Pulmonary artery endothelial cell (primary cell): ENCODE data around the gene XRCC4. TPM values are rescaled to one million over a fixed set of nuclear protein-coding genes. Genes with fewer than 3 reads are reported as not detected.
"Not testable (repeated sequence)": the region's sequence is repeated elsewhere in the genome, so short reads cannot be mapped to it uniquely, and the experiment has no call there.

Source experiments
- DNase-seq: peaks from one replicate; pipeline ENCODE4 v3.0.0-alpha.2; 2011; ENCODE audit warnings: low read depth, low spot score
- total RNA-seq: library from RNA; depleted of rRNA; stranded (reverse); fragments of >200 nt; gene quantifications from 2 replicates; pipeline ENCODE4 v1.2.3, GENCODE V29; 2014

The XRCC4 gene
- total RNA-seq = 8.8 and 11.4 TPM in 2 replicates

- peak; percentile 95 for DNase-seq
These were observed at the start of gene XRCC4, which contains the start of gene TMEM167A for GRCh38 chr5:83076742-83077661. TSS of gene XRCC4 (plus strand) at chr5:83077547. CDS start at chr5:83104920, 27,373 bp downstream. TSS of gene TMEM167A (minus strand) at chr5:83077394. CDS start at chr5:83077323, 71 bp downstream.

DNA sequence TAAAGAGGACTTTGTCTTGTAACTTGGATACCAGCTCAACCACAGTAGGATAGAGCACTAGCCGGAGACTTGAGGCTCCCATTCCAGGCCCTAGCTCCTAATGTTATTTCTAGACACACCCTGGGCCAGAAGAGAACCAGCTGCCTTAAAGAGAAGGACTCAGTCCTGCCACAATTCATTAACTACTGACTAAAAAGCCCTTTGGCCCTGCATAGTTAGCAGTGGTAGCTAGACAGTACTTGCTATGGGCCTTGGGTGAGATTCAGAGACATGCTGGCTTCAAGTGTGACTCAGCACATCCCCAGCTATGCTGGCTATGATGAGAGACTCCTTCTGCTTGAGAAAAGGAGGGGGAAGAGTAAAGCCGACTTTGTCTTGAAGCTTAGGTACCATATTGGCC lies 47.4 kb upstream of the XRCC4 start:
- DNase-seq = no peak

DNA sequence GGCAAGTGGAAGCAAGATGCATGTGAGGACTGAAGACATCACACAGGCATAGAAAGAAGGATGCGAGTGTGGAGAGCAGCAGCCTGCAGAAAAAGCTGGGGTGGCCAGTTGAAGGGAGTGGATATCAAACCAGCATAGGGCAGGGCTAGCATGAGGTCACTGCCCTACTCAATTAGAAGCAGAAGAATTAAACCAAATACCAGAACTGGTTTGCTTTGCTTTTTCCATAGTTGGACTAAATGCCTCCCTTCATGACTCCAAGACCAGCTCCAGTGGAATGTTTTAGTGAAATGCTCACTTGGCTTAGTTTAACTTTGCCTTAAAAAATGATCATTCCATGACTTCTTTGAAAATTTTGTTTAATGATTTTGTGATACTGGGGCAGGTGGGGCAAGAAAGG lies 46.0 kb upstream of the XRCC4 start:
- no peak for DNase-seq

- DNase-seq = no peak
These were observed 43.3 kb upstream of the XRCC4 start for GRCh38 chr5:83034036-83034435.

GRCh38 chr5:83034528-83035207 lies 42.7 kb upstream of the XRCC4 start:
- no peak for DNase-seq

DNA sequence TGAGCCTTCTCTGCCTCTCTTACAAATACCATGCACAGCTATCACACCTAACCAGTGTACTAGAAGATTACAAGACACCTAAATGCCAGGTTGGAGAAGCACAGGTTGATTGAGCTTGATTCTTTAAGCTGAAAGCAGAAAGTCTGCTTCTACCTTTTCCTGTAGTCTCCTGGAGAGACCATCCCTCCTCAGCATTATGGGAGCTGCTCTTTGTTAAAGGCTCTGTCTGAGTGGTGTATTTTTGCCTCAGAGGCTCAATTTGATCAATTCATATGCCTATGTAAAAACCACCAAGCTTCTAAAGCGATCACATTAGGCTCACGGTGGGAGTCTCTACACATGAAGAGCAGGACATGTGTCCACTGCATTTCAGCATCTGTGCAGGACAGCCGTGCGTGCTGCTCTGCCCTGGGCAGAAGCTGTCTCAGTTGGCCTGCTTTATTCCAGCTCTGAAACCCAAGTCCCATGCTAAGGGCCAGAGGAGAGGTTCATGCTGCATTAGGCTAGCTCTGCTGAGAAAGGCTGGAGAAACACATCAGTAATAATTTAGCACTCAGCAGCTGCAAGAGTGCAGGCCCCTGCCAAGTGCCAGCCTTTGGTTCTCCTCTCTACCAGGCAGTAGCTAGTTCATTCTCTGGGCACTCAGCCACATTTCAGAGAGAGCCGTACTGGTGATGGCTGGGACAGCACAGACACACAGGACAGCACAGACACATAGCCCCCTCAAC lies 41.8 kb upstream of the XRCC4 start:
- DNase-seq = no peak

GRCh38 chr5:83036991-83037575 lies 40.3 kb upstream of the XRCC4 start:
- no peak for DNase-seq

DNA sequence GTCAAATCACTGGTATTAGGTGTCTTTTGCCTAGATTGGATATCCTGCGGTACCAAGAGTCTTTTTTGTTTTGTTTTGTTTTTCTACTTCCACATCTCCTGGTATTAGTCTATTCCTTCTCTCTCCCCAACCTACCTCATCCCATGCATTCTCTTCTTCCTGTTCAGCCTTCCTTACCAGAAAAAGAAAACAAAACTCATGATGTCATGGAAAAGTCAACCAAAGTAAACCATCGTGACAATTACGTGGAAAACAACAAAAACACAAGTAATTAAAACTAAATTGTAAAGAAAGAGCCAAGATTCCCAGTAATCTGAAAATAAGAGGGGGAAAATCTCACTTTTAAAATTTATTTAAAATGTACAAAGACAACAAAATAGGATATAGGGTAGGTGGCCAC lies 38.4 kb upstream of the XRCC4 start:
- DNase-seq = no peak

- DNase-seq = no peak
These were observed 34.8 kb upstream of the XRCC4 start for GRCh38 chr5:83042507-83042906.

DNA sequence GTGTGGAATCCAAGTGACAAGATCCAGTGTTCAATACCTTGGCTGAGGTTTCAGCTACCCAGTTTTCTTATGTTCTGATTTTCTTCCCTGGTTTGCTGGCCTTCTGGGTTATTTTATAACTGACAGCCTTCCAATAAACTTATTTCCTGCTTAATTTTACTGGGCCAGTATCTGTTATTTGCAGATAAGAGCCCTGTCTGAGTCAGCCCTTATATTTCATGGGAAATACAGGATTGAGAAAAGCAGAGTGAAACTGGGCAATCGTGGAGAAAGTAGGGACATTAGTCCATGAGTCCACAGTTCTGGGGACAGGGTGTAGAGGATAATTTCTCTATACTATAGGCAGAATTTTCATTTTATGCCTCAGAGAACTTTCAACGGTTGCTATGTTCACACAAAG lies 32.4 kb upstream of the XRCC4 start:
- no peak for DNase-seq

GRCh38 chr5:83048277-83048676 lies 29.1 kb upstream of the XRCC4 start:
- DNase-seq = no peak

GRCh38 chr5:83048811-83049210 lies 28.5 kb upstream of the XRCC4 start:
- DNase-seq = no peak

GRCh38 chr5:83049370-83049885 lies 27.9 kb upstream of the XRCC4 start:
- DNase-seq = no peak

- DNase-seq = no peak
These were observed 26.5 kb upstream of the XRCC4 start for GRCh38 chr5:83050723-83051340.

DNA sequence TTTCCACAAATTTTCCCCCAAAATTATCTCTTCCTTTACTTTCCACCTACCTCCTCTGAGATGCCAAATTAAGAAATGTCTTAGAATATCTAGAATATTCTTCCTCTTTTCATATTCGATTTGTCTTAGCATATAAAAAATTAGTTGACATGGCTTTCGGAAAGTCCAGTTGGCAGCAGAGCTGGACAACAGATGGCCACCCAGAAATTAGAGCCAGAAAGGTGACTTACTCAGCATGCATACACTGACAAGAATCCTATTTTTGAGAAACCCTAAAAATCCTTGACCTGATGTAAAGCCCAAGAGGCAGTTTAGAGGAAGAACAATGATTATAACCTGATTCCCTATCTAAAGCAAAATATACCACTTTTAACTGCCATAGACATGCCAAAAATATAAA lies 22.2 kb upstream of the XRCC4 start:
- no peak for DNase-seq

GRCh38 chr5:83058726-83059125 lies 18.6 kb upstream of the XRCC4 start:
- DNase-seq = no peak

DNA sequence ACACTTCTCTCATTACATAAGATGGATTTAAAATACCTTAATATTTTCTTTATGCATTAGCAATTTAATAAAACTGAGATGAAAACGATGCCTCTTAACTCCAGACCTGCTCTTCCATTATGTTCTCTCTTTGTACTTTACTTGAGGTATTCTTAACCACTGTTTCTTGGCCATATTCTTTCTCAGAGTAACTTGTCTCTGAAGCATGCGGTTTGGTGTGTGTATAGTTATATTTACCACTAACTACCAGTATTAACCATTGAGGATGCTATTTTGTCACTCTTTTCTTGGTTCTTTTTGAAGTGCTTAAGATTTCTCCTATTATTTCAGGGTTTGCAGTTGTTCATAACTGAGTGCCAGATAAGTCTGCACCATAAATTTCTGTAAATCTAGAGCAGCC lies 18.0 kb upstream of the XRCC4 start:
- DNase-seq = no peak

DNA sequence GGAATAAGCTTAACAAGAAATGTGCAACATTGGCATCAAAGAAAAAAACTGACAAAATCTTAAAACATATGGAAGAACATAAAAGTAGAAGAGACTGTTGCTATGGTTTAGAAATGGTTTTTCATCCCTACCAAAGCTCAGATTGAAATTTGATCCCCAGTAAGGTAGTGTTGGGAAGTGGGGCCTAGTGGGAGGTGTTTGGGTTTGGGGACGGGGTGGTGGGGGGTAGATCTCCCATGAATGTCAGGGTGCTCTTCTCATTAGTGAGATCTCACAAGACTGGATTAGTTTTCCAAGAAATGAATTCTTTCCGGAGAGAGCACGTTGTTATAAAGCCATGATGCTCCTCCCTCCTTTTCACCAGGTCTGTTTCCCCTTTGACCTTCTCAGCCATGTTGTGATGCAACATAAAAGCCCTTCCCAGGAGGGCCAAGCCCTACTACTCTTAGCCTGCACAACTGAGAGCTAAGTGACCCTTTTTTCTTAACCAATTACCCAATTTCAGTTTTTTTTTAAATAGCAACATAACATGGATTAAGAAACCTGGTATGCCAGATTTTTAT lies 10.7 kb upstream of the XRCC4 start:
- DNase-seq = no peak

DNA sequence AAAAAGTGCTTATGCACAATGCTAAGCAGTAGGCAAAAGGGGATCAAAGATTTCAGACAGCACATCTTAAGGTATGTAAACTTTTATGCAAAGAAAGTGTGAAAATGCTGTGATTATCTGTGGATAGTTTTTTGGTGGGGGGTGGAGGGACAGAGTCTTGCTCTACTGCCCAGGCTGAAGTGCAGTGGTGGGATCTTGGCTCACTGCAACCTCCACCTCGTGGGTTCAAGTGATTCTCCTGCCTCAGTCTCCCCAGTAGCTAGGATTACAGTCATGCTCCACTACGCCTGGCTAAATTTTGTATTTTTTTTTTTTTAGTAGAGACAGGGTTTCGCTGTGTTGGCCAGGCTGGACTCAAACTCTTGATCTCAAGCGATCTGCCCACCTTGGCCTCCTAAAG lies 10.0 kb upstream of the XRCC4 start:
- DNase-seq = not testable (repeated sequence)

DNA sequence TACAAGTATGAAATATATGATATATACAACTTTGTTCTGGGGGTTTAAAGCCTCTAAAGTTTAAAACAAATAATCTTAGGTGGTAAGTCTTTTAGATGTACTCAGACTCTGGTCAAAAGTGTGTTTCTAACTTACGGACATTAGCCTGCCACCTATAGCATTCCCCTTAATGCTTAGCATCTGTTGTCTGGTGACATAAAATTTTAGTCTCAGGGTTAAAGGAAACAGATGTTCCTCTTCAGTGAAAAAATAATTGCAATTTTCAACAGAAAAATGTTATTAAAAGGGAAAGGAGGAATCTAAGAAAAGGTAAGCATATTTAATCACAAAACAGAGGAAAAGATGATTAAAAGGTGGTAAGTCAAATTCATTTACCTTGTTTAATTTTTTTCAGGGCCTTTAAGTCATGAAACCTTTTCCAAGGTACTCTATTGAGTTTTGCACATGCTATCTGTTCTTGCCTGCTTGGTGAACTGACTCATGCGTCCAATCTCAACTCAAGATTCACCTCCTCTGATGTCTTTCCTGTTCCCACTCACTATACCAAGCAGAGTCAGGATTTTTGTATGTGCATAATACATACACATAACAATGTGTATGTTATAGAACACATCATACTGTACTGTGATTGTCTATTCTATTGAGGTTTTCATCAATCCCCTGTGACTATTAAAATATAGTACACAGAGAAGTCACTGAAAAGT lies 8.1 kb upstream of the XRCC4 start:
- DNase-seq = no peak
